Measurements from ENCODE around the gene HENMT1.

Gene HENMT1

GRCh38 chr1:108644984-108645383, 15.9 kb downstream of the HENMT1 start:
- TF ChIP-seq YY1 (IDR thresholded peaks at IDR 0.05; ENCODE audit: low read depth) (no peak), FOXM1 (IDR thresholded peaks at IDR 0.05; ENCODE audit: borderline replicate concordance, low read depth) (no peak), CREB1 (IDR thresholded peaks at IDR 0.05; ENCODE audit: low read depth) (no peak), EGR1 (IDR thresholded peaks at IDR 0.05) (no peak), ZBTB7A (IDR thresholded peaks at IDR 0.05; ENCODE audit: low read depth) (no peak), TEAD4 (IDR thresholded peaks at IDR 0.05) (no peak), RAD21 (IDR thresholded peaks at IDR 0.05; ENCODE audit: low read depth) (no peak), MAX (IDR thresholded peaks at IDR 0.05) (no peak)

GRCh38 chr1:108643492-108644335, 17.2 kb downstream of the HENMT1 start:
- no peak for TF ChIP-seq ZBTB7A (IDR thresholded peaks at IDR 0.05; ENCODE audit: low read depth)
- TF ChIP-seq RAD21 (IDR thresholded peaks at IDR 0.05; ENCODE audit: low read depth): peak; percentile 75

GRCh38 chr1:108639899-108640560, 20.9 kb downstream of the HENMT1 start:
- TF ChIP-seq TEAD4 (IDR thresholded peaks at IDR 0.05): no peak
- TF ChIP-seq ZBTB7A (IDR thresholded peaks at IDR 0.05; ENCODE audit: low read depth): no peak
- no peak for TF ChIP-seq TCF12 (IDR thresholded peaks at IDR 0.05; ENCODE audit: low read depth)
- TF ChIP-seq USF1 (IDR thresholded peaks at IDR 0.05): no peak
- no peak for TF ChIP-seq TAF1 (IDR thresholded peaks at IDR 0.05; ENCODE audit: low read depth)

GRCh38 chr1:108636876-108637275, 24.0 kb downstream of the HENMT1 start:
- TF ChIP-seq CREB1 (IDR thresholded peaks at IDR 0.05; ENCODE audit: low read depth) (no peak), RAD21 (IDR thresholded peaks at IDR 0.05; ENCODE audit: low read depth) (no peak), FOXM1 (IDR thresholded peaks at IDR 0.05; ENCODE audit: borderline replicate concordance, low read depth) (no peak), EGR1 (IDR thresholded peaks at IDR 0.05) (no peak), NFIC (IDR thresholded peaks at IDR 0.05) (no peak), USF1 (IDR thresholded peaks at IDR 0.05) (no peak), MAX (IDR thresholded peaks at IDR 0.05) (no peak), EP300 (IDR thresholded peaks at IDR 0.05; ENCODE audit: borderline replicate concordance) (no peak), REST (IDR thresholded peaks at IDR 0.05; ENCODE audit: low read depth) (no peak)

GRCh38 chr1:108634521-108634920, 26.4 kb downstream of the HENMT1 start:
- TF ChIP-seq EGR1 (IDR thresholded peaks at IDR 0.05) (no peak), YY1 (IDR thresholded peaks at IDR 0.05; ENCODE audit: low read depth) (no peak), RAD21 (IDR thresholded peaks at IDR 0.05; ENCODE audit: low read depth) (no peak), NFIC (IDR thresholded peaks at IDR 0.05) (no peak), CEBPB (IDR thresholded peaks at IDR 0.05) (no peak), REST (IDR thresholded peaks at IDR 0.05; ENCODE audit: low read depth) (no peak), CREB1 (IDR thresholded peaks at IDR 0.05; ENCODE audit: low read depth) (no peak), TEAD4 (IDR thresholded peaks at IDR 0.05) (no peak), MAX (IDR thresholded peaks at IDR 0.05) (no peak), ZBTB7A (IDR thresholded peaks at IDR 0.05; ENCODE audit: low read depth) (no peak), TAF1 (IDR thresholded peaks at IDR 0.05; ENCODE audit: low read depth) (no peak)

- TF ChIP-seq ZBTB7A (IDR thresholded peaks at IDR 0.05; ENCODE audit: low read depth) (no peak), TAF1 (IDR thresholded peaks at IDR 0.05; ENCODE audit: low read depth) (no peak), RAD21 (IDR thresholded peaks at IDR 0.05; ENCODE audit: low read depth) (no peak), TEAD4 (IDR thresholded peaks at IDR 0.05) (no peak), REST (IDR thresholded peaks at IDR 0.05; ENCODE audit: low read depth) (no peak), USF1 (IDR thresholded peaks at IDR 0.05) (no peak), EGR1 (IDR thresholded peaks at IDR 0.05) (no peak), CEBPB (IDR thresholded peaks at IDR 0.05) (no peak)
These were observed 32.2 kb downstream of the HENMT1 start for GRCh38 chr1:108628665-108629064.
